Measurements from ENCODE around the gene URB2. TPM values are rescaled to one million over a fixed set of nuclear protein-coding genes. Genes with fewer than 3 reads are reported as not detected.

The URB2 gene
- total RNA-seq, 4 donors from 2014 or later, result 2.6 to 6.5 (median 3.2) TPM

GRCh38 chr1:229617351-229618100 lies 8.5 kb upstream of the URB2 start:
- no peak overlapping the region for H3K27ac ChIP-seq
- WGBS, 2 donors (ENCODE audit: low coverage in 1 of 2), result 88 to 93% methylated on average over 10 to 11 of the region's 11 CpGs
- no peak overlapping the region for H3K4me3 ChIP-seq
- TF ChIP-seq EP300 (IDR thresholded peaks at IDR 0.05; ENCODE audit: low read depth) (no peak), POLR2AphosphoS5 (IDR thresholded peaks at IDR 0.05) (no peak), CTCF (IDR thresholded peaks at IDR 0.05) (no peak), POLR2A (IDR thresholded peaks at IDR 0.05) (no peak)
- DNase-seq, result no peak
- peaks cover 0 to 3% (median 0%) of the 10 kb centered on the region in 4 donors for H3K4me1 ChIP-seq
- H3K27me3 ChIP-seq, result no peaks in the 10 kb centered on the region
- in situ Hi-C loops (cut with MboI; ENCODE audit: low pct_ligation_motif_present in 1 of 4, low pct_unique_long_range_greater_than_20kb in 1 of 4, low sequenced_read_pairs in 3 of 4) (no loop called here), intact Hi-C loops (cut with DNase I; ENCODE audit: low total_unique reads) (no loop called here)
- peaks cover 0 to 10% (median 2%) of the 10 kb centered on the region in 4 donors for H3K36me3 ChIP-seq
- no peaks in the 10 kb centered on the region for H3K9me3 ChIP-seq

GRCh38 chr1:229619002-229619401 lies 7.0 kb upstream of the URB2 start:
- intact Hi-C loops (cut with DNase I; ENCODE audit: low total_unique reads) (no loop called here), in situ Hi-C loops (cut with MboI; ENCODE audit: low pct_ligation_motif_present in 1 of 4, low pct_unique_long_range_greater_than_20kb in 1 of 4, low sequenced_read_pairs in 3 of 4) (no loop called here)
- TF ChIP-seq CTCF (IDR thresholded peaks at IDR 0.05), result no peak
- no peak for TF ChIP-seq POLR2A (IDR thresholded peaks at IDR 0.05)
- no peak for TF ChIP-seq POLR2AphosphoS5 (IDR thresholded peaks at IDR 0.05)
- TF ChIP-seq EP300 (IDR thresholded peaks at IDR 0.05; ENCODE audit: low read depth), result no peak
- Histone ChIP-seq H3K9me3 (no peaks in the 10 kb centered on the region), H3K36me3 (no peaks in the 10 kb centered on the region), H3K4me1 (peaks cover 0 to 9% (median 5%) of the 10 kb centered on the region in 4 donors), H3K27ac (no peak overlapping the region), H3K27me3 (no peaks in the 10 kb centered on the region), H3K4me3 (no peak overlapping the region)
- DNase-seq, result no peak

GRCh38 chr1:229619614-229620013 lies 6.4 kb upstream of the URB2 start:
- Histone ChIP-seq H3K27me3 (no peaks in the 10 kb centered on the region), H3K27ac (no peak overlapping the region), H3K4me3 (no peak overlapping the region), H3K4me1 (peaks cover 5 to 15% (median 11%) of the 10 kb centered on the region in 4 donors), H3K9me3 (no peaks in the 10 kb centered on the region), H3K36me3 (no peaks in the 10 kb centered on the region)
- TF ChIP-seq POLR2AphosphoS5 (IDR thresholded peaks at IDR 0.05) (no peak), POLR2A (IDR thresholded peaks at IDR 0.05) (no peak), EP300 (IDR thresholded peaks at IDR 0.05; ENCODE audit: low read depth) (no peak), CTCF (IDR thresholded peaks at IDR 0.05) (no peak)
- DNase-seq, result no peak
- in situ Hi-C loops (cut with MboI; ENCODE audit: low pct_ligation_motif_present in 1 of 4, low pct_unique_long_range_greater_than_20kb in 1 of 4, low sequenced_read_pairs in 3 of 4) (loop anchor here in 2 of 4 donors (10.0 kb wide), 2 partner anchors 45 to 55 kb away; no protein-coding TSS in a partner anchor), intact Hi-C loops (cut with DNase I; ENCODE audit: low total_unique reads) (no loop called here)
- 90 to 94% methylated on average over 4 to 5 of the region's 5 CpGs for WGBS, 2 donors (ENCODE audit: low coverage in 1 of 2)

GRCh38 chr1:229620876-229621275 lies 5.2 kb upstream of the URB2 start:
- no peak overlapping the region for H3K4me3 ChIP-seq
- H3K36me3 ChIP-seq, result no peaks in the 10 kb centered on the region
- intact Hi-C loops (cut with DNase I; ENCODE audit: low total_unique reads), result loop anchor here (1.0 kb wide), 1 partner anchor 21 kb away; no protein-coding TSS in a partner anchor
- H3K27me3 ChIP-seq, result no peaks in the 10 kb centered on the region
- H3K27ac ChIP-seq, result no peak overlapping the region
- in situ Hi-C loops (cut with MboI; ENCODE audit: low pct_ligation_motif_present in 1 of 4, low pct_unique_long_range_greater_than_20kb in 1 of 4, low sequenced_read_pairs in 3 of 4), result loop anchor here in 2 of 4 donors (10.0 kb wide), 2 partner anchors 46 to 56 kb away; no protein-coding TSS in a partner anchor
- no peak for DNase-seq
- H3K4me1 ChIP-seq, result peaks cover 7 to 18% (median 14%) of the 10 kb centered on the region in 4 donors
- 82 to 88% methylated on average over 3 of the region's 3 CpGs for WGBS, 2 donors (ENCODE audit: low coverage in 1 of 2)
- no peak for TF ChIP-seq EP300 (IDR thresholded peaks at IDR 0.05; ENCODE audit: low read depth)
- no peak for TF ChIP-seq POLR2A (IDR thresholded peaks at IDR 0.05)
- TF ChIP-seq POLR2AphosphoS5 (IDR thresholded peaks at IDR 0.05), result no peak
- no peak for TF ChIP-seq CTCF (IDR thresholded peaks at IDR 0.05)
- H3K9me3 ChIP-seq, result no peaks in the 10 kb centered on the region
